ENCODE data around the gene TOB1. TPM values are rescaled to one million over a fixed set of nuclear protein-coding genes. Genes with fewer than 3 reads are reported as not detected.

TOB1 gene
- total and polyA plus RNA-seq, 9 of the 15 experiments (the other 6 are each of a cell fraction or from before 2014, with no cell fraction given) = 4.8 to 63.7 (median 13.2) TPM

DNA sequence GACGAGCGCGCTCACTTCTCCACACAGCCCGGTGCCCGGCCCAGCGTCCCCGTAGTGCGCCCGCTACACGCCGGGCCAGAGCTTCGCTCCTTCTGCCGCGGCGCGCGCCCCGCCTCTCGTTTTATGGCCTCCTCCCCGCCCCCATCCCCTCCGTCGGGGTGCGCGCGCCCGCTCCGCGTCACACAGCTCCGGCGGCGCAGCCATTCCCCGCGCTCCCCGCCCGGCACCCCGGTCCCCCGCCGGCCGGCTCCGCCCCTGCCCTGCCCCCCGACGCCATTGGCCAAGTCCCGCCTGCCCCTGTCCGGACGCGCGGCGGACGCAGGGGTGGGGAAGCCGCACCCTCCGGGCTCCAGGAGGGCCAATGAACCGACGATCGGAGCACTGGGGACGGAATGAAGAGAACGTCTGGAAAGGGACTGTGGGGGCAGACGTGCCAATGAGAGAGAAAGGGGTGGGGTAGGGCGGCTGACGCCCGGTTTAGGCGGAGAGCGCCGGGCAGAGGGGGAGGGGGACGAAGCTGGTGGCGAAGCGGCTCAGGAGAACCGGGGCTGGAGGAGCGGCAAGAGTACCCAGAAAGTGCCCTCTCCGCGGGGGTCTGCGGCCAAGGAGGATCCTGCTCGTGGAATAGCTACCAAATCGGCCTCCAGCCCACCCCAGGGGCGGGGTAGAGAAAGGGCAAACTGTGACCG lies at the start of gene TOB1 (continued):
- no peak for TF ChIP-seq MEF2D (tag; conservative IDR thresholded peaks at IDR 0.05; ENCODE audit: low read depth)
- TF ChIP-seq HDAC1 (IDR thresholded peaks at IDR 0.05) = peak in 1 of 2 experiments; percentile 33; a peak in 1 of 4 replicates
- TF ChIP-seq PPARD (CRISPR knock-in tag; IDR thresholded peaks at IDR 0.05) = no peak
- TF ChIP-seq HDAC8 (tag; IDR thresholded peaks at IDR 0.05) = no peak
- TF ChIP-seq PRPF4 (IDR thresholded peaks at IDR 0.05; ENCODE audit: insufficient read depth, low read depth, low read length, poor library complexity, severe bottlenecking) = peak; percentile 89
- TF ChIP-seq EP400 (IDR thresholded peaks at IDR 0.05) = peak; percentile 35; the same call in 1 of the 2 replicates
- TF ChIP-seq, protein P1, sequence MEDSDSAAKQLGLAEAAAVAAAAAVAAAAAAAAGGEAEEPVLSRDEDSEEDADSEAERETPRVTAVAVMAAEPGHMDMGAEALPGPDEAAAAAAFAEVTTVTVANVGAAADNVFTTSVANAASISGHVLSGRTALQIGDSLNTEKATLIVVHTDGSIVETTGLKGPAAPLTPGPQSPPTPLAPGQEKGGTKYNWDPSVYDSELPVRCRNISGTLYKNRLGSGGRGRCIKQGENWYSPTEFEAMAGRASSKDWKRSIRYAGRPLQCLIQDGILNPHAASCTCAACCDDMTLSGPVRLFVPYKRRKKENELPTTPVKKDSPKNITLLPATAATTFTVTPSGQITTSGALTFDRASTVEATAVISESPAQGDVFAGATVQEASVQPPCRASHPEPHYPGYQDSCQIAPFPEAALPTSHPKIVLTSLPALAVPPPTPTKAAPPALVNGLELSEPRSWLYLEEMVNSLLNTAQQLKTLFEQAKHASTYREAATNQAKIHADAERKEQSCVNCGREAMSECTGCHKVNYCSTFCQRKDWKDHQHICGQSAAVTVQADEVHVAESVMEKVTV (CRISPR knock-in tag; IDR thresholded peaks at IDR 0.05) = peak; percentile 40
- TF ChIP-seq POLR2B (IDR thresholded peaks at IDR 0.05; ENCODE audit: low read depth, partially characterized antibody) = peak; percentile 97
- TF ChIP-seq, protein P2, sequence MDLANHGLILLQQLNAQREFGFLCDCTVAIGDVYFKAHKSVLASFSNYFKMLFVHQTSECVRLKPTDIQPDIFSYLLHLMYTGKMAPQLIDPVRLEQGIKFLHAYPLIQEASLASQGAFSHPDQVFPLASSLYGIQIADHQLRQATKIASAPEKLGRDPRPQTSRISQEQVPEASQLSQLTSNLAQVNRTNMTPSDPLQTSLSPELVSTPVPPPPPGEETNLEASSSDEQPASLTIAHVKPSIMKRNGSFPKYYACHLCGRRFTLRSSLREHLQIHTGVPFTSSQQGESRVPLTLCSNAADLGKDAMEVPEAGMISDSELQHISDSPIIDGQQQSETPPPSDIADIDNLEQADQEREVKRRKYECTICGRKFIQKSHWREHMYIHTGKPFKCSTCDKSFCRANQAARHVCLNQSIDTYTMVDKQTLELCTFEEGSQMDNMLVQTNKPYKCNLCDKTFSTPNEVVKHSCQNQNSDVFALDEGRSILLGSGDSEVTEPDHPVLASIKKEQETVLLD (IDR thresholded peaks at IDR 0.05) = no peak
- TF ChIP-seq NFIC (IDR thresholded peaks at IDR 0.05) = peak; percentile 64
- TF ChIP-seq, protein P3, sequence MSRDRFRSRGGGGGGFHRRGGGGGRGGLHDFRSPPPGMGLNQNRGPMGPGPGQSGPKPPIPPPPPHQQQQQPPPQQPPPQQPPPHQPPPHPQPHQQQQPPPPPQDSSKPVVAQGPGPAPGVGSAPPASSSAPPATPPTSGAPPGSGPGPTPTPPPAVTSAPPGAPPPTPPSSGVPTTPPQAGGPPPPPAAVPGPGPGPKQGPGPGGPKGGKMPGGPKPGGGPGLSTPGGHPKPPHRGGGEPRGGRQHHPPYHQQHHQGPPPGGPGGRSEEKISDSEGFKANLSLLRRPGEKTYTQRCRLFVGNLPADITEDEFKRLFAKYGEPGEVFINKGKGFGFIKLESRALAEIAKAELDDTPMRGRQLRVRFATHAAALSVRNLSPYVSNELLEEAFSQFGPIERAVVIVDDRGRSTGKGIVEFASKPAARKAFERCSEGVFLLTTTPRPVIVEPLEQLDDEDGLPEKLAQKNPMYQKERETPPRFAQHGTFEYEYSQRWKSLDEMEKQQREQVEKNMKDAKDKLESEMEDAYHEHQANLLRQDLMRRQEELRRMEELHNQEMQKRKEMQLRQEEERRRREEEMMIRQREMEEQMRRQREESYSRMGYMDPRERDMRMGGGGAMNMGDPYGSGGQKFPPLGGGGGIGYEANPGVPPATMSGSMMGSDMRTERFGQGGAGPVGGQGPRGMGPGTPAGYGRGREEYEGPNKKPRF (IDR thresholded peaks at IDR 0.05; ENCODE audit: low read depth, low read length) = no peak
- TF ChIP-seq PHB2 (IDR thresholded peaks at IDR 0.05; ENCODE audit: low read depth) = no peak
- no peak for TF ChIP-seq NBN (IDR thresholded peaks at IDR 0.05; ENCODE audit: low read depth)
- TF ChIP-seq GTF2F1 (IDR thresholded peaks at IDR 0.05; ENCODE audit: low read depth, low read length) = peak; percentile 95
- peak; percentile 73 for TF ChIP-seq CHD2 (IDR thresholded peaks at IDR 0.05; ENCODE audit: low read depth, low read length)
- TF ChIP-seq CBFA2T2 (conservative IDR thresholded peaks at IDR 0.05) = no peak
- no peak for TF ChIP-seq ZNF3 (CRISPR knock-in tag; IDR thresholded peaks at IDR 0.05)
- TF ChIP-seq ZNF644 (tag; IDR thresholded peaks at IDR 0.05; ENCODE audit: low read depth) = 0 out of 2 replicates have a peak, but pooled peaks have one; percentile 5
- no peak for TF ChIP-seq RNF2 (IDR thresholded peaks at IDR 0.05)
- TF ChIP-seq, protein P4, sequence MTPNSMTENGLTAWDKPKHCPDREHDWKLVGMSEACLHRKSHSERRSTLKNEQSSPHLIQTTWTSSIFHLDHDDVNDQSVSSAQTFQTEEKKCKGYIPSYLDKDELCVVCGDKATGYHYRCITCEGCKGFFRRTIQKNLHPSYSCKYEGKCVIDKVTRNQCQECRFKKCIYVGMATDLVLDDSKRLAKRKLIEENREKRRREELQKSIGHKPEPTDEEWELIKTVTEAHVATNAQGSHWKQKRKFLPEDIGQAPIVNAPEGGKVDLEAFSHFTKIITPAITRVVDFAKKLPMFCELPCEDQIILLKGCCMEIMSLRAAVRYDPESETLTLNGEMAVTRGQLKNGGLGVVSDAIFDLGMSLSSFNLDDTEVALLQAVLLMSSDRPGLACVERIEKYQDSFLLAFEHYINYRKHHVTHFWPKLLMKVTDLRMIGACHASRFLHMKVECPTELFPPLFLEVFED (CRISPR knock-in tag; conservative IDR thresholded peaks at IDR 0.05) = 0 out of 2 replicates have a peak, but pooled peaks have one; percentile 40
- TF ChIP-seq ZNF699 (CRISPR knock-in tag; IDR thresholded peaks at IDR 0.05; ENCODE audit: insufficient replicate concordance) = no peak
- TF ChIP-seq ZNF586 (CRISPR knock-in tag; conservative IDR thresholded peaks at IDR 0.05) = no peak
- TF ChIP-seq ZNF696 (CRISPR knock-in tag; conservative IDR thresholded peaks at IDR 0.05) = no peak
- no peak for TF ChIP-seq NFXL1 (CRISPR knock-in tag; IDR thresholded peaks at IDR 0.05)

Data from K562 (cell line).